ENCODE results near the gene KIRREL2. TPM values are rescaled to one million over a fixed set of nuclear protein-coding genes. Genes with fewer than 3 reads are reported as not detected.
"Not testable (repeated sequence)": the region's sequence is repeated elsewhere in the genome, so short reads cannot be mapped to it uniquely, and the experiment has no call there.

KIRREL2 gene
- total RNA-seq, 2 experiments from 2014 or later: 2.3 to 2.4 TPM

DNA sequence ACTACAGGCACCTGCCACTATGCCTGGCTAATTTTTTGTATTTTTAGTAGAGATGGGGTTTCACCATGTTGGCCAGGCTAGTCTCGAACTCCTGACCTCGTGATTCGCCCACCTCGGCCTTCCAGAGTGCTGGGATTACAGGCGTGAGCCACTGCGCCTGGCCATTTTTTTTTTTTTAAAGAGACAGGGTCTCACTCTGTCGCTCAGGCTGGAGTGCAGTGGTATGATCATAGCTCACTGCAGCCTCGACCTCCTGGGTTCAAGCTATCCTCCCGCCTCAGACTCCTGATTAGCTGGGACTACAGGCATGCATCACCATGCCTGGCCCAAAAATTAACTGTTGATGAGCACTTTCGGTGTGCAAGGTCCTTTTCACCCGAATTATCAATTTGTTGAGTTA, 20.6 kb upstream of the KIRREL2 start:
- not testable (repeated sequence) for H3K9me3 Mint-ChIP-seq

GRCh38 chr19:35841961-35842595, 14.6 kb upstream of the KIRREL2 start:
- peaks cover 57% of the 10 kb centered on the region for H3K27me3 Mint-ChIP-seq
- DNase-seq: no peak
- peaks cover 8% of the 10 kb centered on the region for H3K4me1 Mint-ChIP-seq
- no peak overlapping the region for H3K4me3 Mint-ChIP-seq
- no peaks in the 10 kb centered on the region for H3K36me3 Mint-ChIP-seq
- peaks cover 3% of the 10 kb centered on the region for H3K9me3 Mint-ChIP-seq
- H3K27ac Mint-ChIP-seq: no peak overlapping the region

More for the DNA sequence above, 20.6 kb upstream of the KIRREL2 start:
- H3K27ac Mint-ChIP-seq, H3K36me3 Mint-ChIP-seq, DNase-seq, H3K4me1 Mint-ChIP-seq, H3K4me3 Mint-ChIP-seq: not testable (repeated sequence)
- peaks cover 35% of the 10 kb centered on the region for H3K27me3 Mint-ChIP-seq

GRCh38 chr19:35842666-35843272, 13.9 kb upstream of the KIRREL2 start:
- DNase-seq: no peak
- peaks cover 3% of the 10 kb centered on the region for H3K9me3 Mint-ChIP-seq
- peaks cover 8% of the 10 kb centered on the region for H3K4me1 Mint-ChIP-seq
- H3K27me3 Mint-ChIP-seq: peaks cover 58% of the 10 kb centered on the region
- H3K27ac Mint-ChIP-seq: no peak overlapping the region
- H3K36me3 Mint-ChIP-seq: no peaks in the 10 kb centered on the region
- H3K4me3 Mint-ChIP-seq: no peak overlapping the region

DNA sequence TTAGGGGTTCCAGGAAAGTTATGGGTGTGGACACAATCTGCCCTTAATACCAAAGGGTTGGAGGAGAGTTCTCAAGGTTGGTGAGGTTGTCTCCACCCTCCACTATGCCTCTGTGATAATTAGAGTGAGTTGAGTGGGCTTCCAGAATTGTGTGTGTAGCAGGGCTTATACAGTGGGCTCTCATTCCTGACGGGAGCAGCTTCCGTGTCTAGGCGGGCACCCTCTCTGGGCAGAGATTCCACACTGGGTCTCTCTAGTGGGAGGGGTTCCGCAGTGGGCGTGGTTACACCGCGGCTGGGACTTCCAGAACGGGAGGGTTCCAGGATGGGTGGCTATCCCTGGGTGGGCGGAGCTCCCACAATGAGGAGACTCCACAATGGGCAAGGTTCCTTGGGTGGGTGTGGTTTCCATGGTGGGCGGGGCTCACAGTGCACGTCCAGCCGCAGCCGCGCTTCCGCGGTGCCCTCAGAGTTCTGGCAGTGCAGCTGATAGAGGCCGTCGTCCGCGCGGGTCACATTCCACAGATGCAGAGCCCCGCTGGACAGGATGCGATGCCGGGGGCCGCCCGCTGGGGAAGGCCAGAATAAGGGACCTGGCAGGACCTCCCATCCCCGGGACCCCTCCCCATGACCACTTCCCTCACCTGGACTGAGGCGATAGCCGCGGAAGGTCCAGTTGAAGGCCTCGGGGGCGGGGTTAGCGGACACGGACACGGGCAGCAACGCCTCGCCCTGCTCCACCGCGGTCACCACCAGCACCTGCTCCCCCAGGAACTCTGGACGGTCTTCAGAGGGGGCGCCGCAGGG, 12.8 kb upstream of the KIRREL2 start:
- Mint-ChIP-seq H3K27ac (no peak overlapping the region), H3K4me1 (peaks cover 8% of the 10 kb centered on the region), H3K27me3 (peaks cover 68% of the 10 kb centered on the region), H3K36me3 (no peaks in the 10 kb centered on the region), H3K9me3 (peaks cover 2% of the 10 kb centered on the region), H3K4me3 (no peak overlapping the region)
- no peak for DNase-seq

- Mint-ChIP-seq H3K36me3 (no peaks in the 10 kb centered on the region), H3K27me3 (peaks cover 70% of the 10 kb centered on the region), H3K4me1 (peaks cover 8% of the 10 kb centered on the region), H3K27ac (no peak overlapping the region), H3K4me3 (peak overlapping the region; percentile 59), H3K9me3 (no peaks in the 10 kb centered on the region)
- DNase-seq: no peak
Measured at GRCh38 chr19:35844482-35845214, 12.1 kb upstream of the KIRREL2 start.

DNA sequence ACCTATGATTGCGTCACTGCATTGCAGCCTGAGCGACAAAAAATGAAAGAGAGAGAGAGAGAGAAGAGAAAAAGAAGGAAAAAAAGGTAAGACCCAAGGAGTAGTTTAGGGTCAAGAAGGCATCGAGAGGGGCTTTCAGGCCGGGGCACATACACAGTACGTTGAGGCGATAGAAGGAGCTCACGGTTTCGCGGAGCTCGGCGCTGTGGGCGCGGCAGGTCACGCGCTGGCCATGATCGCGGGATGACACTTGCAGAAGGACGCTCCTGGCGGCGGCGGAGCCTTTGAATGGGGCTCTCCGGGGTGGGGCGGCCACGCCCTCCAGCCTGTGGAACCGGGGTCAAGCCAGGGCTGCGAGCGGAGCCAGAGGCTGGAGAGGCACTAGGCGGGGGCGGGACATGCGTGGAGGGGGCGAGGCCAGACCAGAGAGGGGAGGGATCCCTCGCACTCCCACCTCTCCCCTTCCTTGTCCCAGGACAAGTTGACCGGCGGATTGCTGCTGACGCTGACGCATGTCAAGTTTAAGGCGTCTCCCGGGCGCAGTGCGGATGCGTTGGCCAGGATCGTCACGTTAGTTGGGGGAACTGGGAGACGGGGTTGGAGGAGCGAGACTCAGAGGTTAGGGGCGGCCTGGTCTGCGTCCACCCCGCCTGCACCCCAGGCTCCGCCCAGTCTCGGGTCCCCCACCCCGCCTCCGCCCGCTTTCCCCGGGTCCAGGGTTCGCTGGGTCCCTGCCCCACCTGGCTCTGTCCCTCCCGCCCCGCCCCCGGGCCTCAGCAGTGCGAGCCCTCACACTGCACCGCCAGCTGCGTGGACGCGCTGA, 11.3 kb upstream of the KIRREL2 start:
- Mint-ChIP-seq H3K4me1 (peaks cover 8% of the 10 kb centered on the region), H3K4me3 (peak overlapping the region; percentile 59), H3K36me3 (no peaks in the 10 kb centered on the region), H3K27me3 (peaks cover 70% of the 10 kb centered on the region), H3K9me3 (no peaks in the 10 kb centered on the region), H3K27ac (no peak overlapping the region)
- no peak for DNase-seq

- no peak for DNase-seq
- Mint-ChIP-seq H3K36me3 (no peaks in the 10 kb centered on the region), H3K4me3 (peak overlapping the region; percentile 20), H3K4me1 (peaks cover 11% of the 10 kb centered on the region), H3K27ac (no peak overlapping the region), H3K9me3 (no peaks in the 10 kb centered on the region), H3K27me3 (peaks cover 70% of the 10 kb centered on the region)
Measured at GRCh38 chr19:35846038-35846668, 10.6 kb upstream of the KIRREL2 start.

DNA sequence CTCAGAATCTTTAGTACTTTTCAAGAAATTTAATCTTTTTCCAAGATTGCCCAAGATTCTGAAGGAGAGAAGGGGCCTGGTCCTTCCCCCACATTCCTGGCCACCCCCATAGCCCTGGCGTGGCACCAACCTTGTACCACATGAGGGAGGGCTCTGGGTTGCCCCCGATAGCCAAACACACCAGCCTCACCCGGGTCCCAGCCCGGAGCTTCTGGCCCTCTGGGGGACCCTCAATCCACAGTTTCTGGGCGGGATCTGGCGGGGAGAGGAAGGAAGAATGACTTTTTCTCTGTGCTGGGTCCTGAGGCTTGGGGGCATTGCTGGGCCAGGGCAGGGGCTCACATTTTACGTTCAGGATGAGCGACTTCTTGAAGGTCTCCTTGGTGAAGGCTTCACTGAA, 8.8 kb upstream of the KIRREL2 start:
- Mint-ChIP-seq H3K36me3 (no peaks in the 10 kb centered on the region), H3K9me3 (no peaks in the 10 kb centered on the region), H3K4me1 (peaks cover 11% of the 10 kb centered on the region), H3K27me3 (peaks cover 66% of the 10 kb centered on the region), H3K4me3 (no peak overlapping the region), H3K27ac (no peak overlapping the region)
- no peak for DNase-seq

GRCh38 chr19:35848486-35848885, 8.2 kb upstream of the KIRREL2 start:
- Mint-ChIP-seq H3K9me3 (no peaks in the 10 kb centered on the region), H3K27me3 (peaks cover 66% of the 10 kb centered on the region), H3K4me1 (peaks cover 13% of the 10 kb centered on the region), H3K36me3 (no peaks in the 10 kb centered on the region), H3K4me3 (no peak overlapping the region), H3K27ac (no peak overlapping the region)
- DNase-seq: no peak

- peaks cover 63% of the 10 kb centered on the region for H3K27me3 Mint-ChIP-seq
- H3K4me3 Mint-ChIP-seq: no peak overlapping the region
- peaks cover 13% of the 10 kb centered on the region for H3K4me1 Mint-ChIP-seq
- no peaks in the 10 kb centered on the region for H3K36me3 Mint-ChIP-seq
- no peaks in the 10 kb centered on the region for H3K9me3 Mint-ChIP-seq
- DNase-seq: no peak
- H3K27ac Mint-ChIP-seq: no peak overlapping the region
Measured at GRCh38 chr19:35848919-35849505, 7.7 kb upstream of the KIRREL2 start.

GRCh38 chr19:35851213-35852028, 5.3 kb upstream of the KIRREL2 start:
- Mint-ChIP-seq H3K27ac (peak overlapping the region; percentile 17), H3K9me3 (no peaks in the 10 kb centered on the region), H3K27me3 (peaks cover 59% of the 10 kb centered on the region), H3K4me3 (peak overlapping the region; percentile 61), H3K36me3 (no peaks in the 10 kb centered on the region), H3K4me1 (peaks cover 6% of the 10 kb centered on the region)
- DNase-seq: peak; percentile 39

- Mint-ChIP-seq H3K4me3 (peak within 1 kb of the TSS; percentile 61), H3K27me3 (peaks cover 53% of the 10 kb centered on the region), H3K36me3 (no peaks in the 10 kb centered on the region), H3K9me3 (no peaks in the 10 kb centered on the region), H3K4me1 (peaks cover 9% of the 10 kb centered on the region), H3K27ac (peak within 1 kb of the TSS; percentile 17)
- no peak for DNase-seq
Measured at GRCh38 chr19:35852029-35852780, 4.5 kb upstream of the KIRREL2 start, which contains the start of gene NPHS1. NPHS1 (minus strand) TSS chr19:35852504; CDS start chr19:35851837, 667 bp downstream.
